Measurements from ENCODE around the gene ARHGEF1. TPM values are rescaled to one million over a fixed set of nuclear protein-coding genes. Genes with fewer than 3 reads are reported as not detected.

ARHGEF1 gene
- total and polyA plus RNA-seq, 7 donors = 15.8 to 28.0 (median 20.7) TPM

GRCh38 chr19:41922585-41922984, 39.6 kb downstream of the ARHGEF1 start:
- H3K36me3 ChIP-seq (ENCODE audit: insufficient read depth in 1 of 2, low read depth in 1 of 2) = no peaks in the 10 kb centered on the region
- no peak for TF ChIP-seq CTCF (IDR thresholded peaks at IDR 0.05)
- intact Hi-C loops (cut with DNase I) = no loop called here
- peaks cover 0 to 89% (median 44%) of the 10 kb centered on the region in 3 donors for H3K27me3 ChIP-seq (ENCODE audit: insufficient read depth in 3 of 3, low read length in 2 of 3)
- H3K9me3 ChIP-seq = no peaks in the 10 kb centered on the region
- ATAC-seq (no peak), DNase-seq (no peak)
- H3K27ac ChIP-seq = no peak overlapping the region
- WGBS, 3 donors = 4 to 5% (median 5%) methylated on average over 17 to 18 of the region's 18 CpGs
- H3K4me3 ChIP-seq = no peak overlapping the region
- H3K4me1 ChIP-seq = no peaks in the 10 kb centered on the region

- DNase-seq = no peak
- intact Hi-C loops (cut with DNase I) = no loop called here
- TF ChIP-seq CTCF (IDR thresholded peaks at IDR 0.05) = no peak
Measured at GRCh38 chr19:41923045-41923788, 40.2 kb downstream of the ARHGEF1 start.

GRCh38 chr19:41924151-41925145, 41.5 kb downstream of the ARHGEF1 start:
- H3K27me3 ChIP-seq (ENCODE audit: insufficient read depth in 3 of 3, low read length in 2 of 3) = peaks cover 0 to 89% (median 47%) of the 10 kb centered on the region in 3 donors
- DNase-seq = no peak
- H3K9me3 ChIP-seq = no peaks in the 10 kb centered on the region
- intact Hi-C loops (cut with DNase I) = no loop called here
- no peak for ATAC-seq
- no peaks in the 10 kb centered on the region for H3K36me3 ChIP-seq (ENCODE audit: insufficient read depth in 1 of 2, low read depth in 1 of 2)
- no peak overlapping the region for H3K27ac ChIP-seq
- H3K4me3 ChIP-seq = no peak overlapping the region
- no peak for TF ChIP-seq CTCF (IDR thresholded peaks at IDR 0.05)
- peaks cover 5% of the 10 kb centered on the region for H3K4me1 ChIP-seq
- WGBS, 3 donors = 37 to 41% (median 40%) methylated on average over 13 of the region's 13 CpGs

More at GRCh38 chr19:41923045-41923788, 40.2 kb downstream of the ARHGEF1 start:
- Histone ChIP-seq H3K4me3 (no peak overlapping the region), H3K27me3 (ENCODE audit: insufficient read depth in 3 of 3, low read length in 2 of 3) (peaks cover 0 to 90% (median 47%) of the 10 kb centered on the region in 3 donors), H3K36me3 (ENCODE audit: insufficient read depth in 1 of 2, low read depth in 1 of 2) (no peaks in the 10 kb centered on the region), H3K9me3 (no peaks in the 10 kb centered on the region), H3K4me1 (peaks cover under 1% of the 10 kb centered on the region), H3K27ac (no peak overlapping the region)
- WGBS, 3 donors = 23 to 28% (median 25%) methylated on average over 5 to 6 of the region's 6 CpGs
- ATAC-seq = no peak

GRCh38 chr19:41925208-41926003, 42.4 kb downstream of the ARHGEF1 start:
- intact Hi-C loops (cut with DNase I) = no loop called here
- ATAC-seq = no peak

More at GRCh38 chr19:41925208-41926003, 42.4 kb downstream of the ARHGEF1 start:
- peaks cover 5% of the 10 kb centered on the region for H3K4me1 ChIP-seq
- no peak for TF ChIP-seq CTCF (IDR thresholded peaks at IDR 0.05)
- DNase-seq = no peak
- no peaks in the 10 kb centered on the region for H3K36me3 ChIP-seq (ENCODE audit: insufficient read depth in 1 of 2, low read depth in 1 of 2)
- 35 to 42% (median 36%) methylated on average over 7 of the region's 7 CpGs for WGBS, 3 donors
- peaks cover 0 to 91% (median 55%) of the 10 kb centered on the region in 3 donors for H3K27me3 ChIP-seq (ENCODE audit: insufficient read depth in 3 of 3, low read length in 2 of 3)
- H3K27ac ChIP-seq = no peak overlapping the region
- no peak overlapping the region for H3K4me3 ChIP-seq
- no peaks in the 10 kb centered on the region for H3K9me3 ChIP-seq
